ENCODE results near the gene DMP1.
"Not testable (repeated sequence)": the region's sequence is repeated elsewhere in the genome, so short reads cannot be mapped to it uniquely, and the experiment has no call there.

DMP1 gene

DNA sequence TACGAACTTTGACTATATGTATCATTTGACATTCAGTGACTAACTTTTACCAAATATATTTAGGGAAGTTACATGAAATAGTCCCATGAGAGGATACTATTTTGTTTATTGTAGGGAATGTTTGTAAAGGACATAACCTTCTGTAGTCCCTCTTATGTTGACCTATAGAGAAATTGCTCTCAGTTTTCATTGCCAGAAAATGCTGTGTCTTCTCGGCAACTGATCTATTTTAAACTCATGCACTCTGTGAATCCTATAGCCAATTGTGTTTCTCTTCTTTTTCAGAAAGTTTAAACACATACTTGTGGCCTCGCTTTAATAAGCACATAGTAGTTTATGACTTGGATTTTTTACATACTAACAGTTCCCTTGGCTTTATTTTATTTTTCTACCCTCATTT is 38.2 kb downstream of the DMP1 start:
- no peak for DNase-seq

DNA sequence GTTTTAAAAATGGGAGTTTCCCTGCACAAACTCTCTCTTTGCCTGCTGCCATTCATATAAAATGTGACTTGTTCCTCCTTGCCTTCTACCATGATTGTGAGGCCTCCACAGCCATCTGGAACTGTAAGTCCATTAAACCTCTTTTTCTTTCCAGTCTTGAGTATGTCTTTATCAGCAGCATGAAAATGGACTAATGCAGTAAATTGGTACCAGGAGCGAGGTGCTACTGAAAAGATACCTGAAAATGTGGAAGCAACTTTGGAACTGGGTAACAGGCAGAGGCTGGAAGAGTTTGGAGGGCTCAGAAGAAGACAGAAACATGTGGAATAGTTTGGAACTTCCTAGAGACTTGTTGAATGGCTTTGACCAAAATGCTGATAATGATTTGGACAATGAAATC is 40.9 kb downstream of the DMP1 start:
- not testable (repeated sequence) for DNase-seq

DNA sequence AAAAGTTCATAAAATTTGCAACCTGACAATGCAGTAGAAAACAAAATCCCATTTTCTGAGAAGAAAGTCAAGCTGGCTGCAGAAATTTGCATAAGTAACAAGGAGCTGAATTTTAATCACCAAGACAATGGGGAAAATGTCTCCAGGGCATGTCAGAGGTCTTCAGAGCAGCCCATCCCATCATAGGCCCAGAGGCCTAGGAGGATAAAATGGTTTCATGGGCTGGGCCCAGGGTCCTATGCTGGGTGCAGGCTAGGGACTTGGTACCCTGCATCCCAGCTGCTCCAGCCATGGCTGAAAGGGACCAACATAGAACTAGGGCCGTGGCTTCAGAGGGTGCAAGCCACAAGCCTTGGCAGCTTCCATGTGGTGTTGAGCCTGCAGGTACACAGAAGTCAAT is 42.0 kb downstream of the DMP1 start:
- not testable (repeated sequence) for DNase-seq

DNA sequence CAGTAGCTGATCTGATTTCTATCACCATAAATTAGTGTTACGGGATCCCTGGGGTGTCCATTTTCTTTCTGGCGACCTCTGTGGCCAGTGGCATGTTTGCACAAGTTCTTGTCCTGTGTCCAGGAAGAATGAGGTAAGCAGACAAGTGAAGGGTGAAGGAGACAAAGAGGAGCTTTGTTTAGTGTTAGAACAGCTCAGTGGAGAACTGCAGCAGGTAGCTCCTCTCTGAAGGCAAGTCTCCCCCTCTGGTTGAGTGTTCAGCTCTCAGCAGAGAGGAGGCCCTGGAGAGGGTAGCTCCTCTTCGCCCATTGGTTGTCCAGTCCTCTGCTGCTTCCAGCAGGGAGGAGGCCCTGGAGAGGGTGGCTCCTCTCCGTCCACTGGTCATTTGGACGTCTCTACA is 47.2 kb downstream of the DMP1 start:
- no peak for DNase-seq

DNA sequence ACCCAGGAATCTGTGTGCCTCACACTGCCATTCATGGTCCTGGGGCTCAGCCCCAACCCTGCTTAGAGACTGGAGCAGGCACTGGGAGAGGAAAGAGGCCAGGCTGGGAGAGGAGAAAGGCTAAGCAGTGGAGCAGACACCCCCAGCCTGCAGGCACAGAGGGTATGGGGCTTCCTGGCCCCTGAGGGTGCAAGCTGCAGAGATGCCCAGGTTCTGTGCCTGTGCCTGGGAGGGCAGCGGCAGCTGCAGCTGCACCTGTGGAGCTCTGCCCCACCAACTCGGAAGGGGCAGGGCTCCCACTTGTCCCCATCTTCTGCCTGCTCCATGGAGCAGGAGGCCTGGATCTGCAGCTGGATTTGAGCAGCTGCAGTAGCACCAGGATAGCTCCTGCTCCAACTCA is 47.9 kb downstream of the DMP1 start:
- DNase-seq, result no peak

DNA sequence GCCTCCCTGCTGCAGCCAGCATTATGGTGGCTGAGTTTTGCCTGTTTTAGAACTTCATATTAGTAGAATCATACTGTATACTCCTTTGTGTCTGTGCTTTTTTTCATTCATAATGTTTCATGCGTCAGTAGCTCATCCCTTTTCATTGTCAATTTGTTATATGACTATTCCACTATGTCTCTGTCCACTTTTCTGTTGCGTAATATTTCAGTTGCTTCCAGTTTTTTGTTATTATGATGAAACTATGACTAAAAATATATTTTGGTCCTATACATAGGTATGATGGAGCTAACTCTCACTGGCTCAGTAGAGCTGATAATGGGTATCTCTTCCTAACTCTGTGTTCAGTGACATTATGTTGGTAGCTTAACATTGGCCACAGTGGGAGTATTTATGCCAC is 48.3 kb downstream of the DMP1 start:
- DNase-seq, result no peak

DNA sequence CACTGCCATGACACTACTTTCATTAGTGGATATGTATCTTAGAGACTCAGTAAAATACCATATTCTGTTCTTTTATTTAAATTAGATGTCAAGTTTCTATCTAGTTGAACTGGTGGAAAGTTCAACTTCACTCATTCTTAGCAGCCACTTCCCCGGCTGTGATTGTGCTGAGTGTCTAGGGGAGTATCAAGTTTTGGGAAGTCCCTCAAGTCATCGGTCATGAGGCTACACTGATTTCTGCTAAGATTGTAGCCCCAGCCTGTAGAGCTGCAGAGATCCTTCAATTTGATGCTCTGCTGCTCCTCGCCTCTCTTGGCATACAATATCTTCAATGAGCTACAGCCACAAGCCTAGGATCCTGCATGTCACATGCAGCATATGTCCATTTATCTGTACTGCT is 53.9 kb downstream of the DMP1 start:
- no peak for DNase-seq

DNA sequence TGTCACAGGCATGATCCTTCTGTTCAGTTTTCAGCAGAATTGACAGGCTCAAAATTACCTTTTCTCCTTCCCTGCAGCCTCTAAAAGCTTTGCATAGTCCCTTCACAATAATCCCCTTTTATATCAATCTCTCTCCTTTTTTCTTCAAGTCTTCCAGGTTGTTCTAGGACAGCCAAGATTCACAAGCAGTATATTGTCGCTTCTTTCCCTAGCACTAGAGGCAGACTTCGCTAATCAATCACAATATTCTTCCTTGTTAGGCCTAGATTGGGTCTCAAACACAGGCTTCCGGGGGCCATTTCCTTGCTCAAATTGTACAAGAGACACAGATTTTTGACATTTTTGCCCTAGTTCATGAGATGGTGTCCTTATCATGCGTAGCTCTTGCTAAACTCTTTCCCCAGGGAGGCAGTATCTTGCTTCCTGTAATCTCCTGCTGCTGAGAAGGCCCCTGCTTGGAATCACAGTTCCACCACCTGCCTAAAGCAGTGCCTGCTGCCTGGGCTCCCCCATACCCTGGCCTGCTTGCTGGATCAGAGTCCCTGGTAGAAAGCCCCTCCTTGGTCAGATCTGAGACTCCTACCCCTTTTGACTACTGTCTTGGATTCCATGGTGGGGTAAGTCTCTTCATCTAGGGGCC is 57.3 kb downstream of the DMP1 start:
- DNase-seq, result no peak
